Activated CD4-positive, alpha-beta T cell treated with anti-CD3 and anti-CD28 coated beads for 48 hours (primary cell): ENCODE data around the gene AKR1A1.
A peak's percentile ranks its signal among the peaks of the same experiment; 100 is the strongest.
"Not testable (repeated sequence)": the region's sequence is repeated elsewhere in the genome, so short reads cannot be mapped to it uniquely, and the experiment has no call there.

Experiments used
- DNase-seq: peaks from one replicate; pipeline ENCODE4 v3.0.0-alpha.2; 2020

AKR1A1 gene

DNA sequence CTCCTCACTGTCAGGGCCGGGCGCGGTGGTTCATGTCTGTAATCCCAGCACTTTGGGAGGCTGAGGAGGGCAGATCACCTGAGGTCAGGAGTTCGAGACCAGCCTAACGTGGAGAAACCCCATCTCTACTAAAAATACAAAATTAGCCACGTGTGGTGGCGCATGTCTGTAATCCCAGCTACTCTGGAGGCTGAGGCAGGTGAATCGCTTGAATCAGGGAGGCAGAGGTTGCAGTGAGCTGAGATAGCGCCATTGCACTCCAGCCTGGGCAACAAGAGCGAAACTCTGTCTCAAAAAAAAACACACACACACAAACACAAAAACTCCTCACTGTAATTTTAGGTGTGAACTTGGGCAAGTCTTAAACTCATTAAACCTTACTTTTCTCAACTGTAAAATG, 26.7 kb upstream of the AKR1A1 start:
- not testable (repeated sequence) for DNase-seq

DNA sequence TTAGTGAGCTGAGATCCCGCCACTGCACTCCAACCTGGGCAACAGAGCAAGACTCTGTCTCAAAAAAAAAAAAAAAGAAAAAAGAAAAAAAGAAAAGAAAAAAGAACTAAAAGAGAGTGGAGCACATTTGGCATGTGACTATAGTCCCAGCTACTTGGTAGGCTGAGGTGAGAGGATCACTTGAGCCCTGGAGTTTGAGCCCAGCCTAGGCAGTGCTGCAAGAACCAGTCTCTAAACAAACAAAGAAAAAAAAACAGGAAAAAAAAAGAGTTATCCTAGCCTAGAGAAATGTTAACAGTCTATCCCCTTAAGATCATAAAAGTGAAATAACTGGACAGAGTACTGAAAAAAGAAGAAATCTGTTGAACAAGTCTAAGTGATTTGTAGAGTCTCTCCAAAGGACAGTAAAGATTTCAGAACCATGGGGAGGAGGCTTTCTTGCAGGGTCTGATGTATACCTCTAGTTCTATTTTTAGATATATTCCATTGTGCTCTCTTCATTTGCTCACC, 24.4 kb upstream of the AKR1A1 start:
- no peak for DNase-seq

DNA sequence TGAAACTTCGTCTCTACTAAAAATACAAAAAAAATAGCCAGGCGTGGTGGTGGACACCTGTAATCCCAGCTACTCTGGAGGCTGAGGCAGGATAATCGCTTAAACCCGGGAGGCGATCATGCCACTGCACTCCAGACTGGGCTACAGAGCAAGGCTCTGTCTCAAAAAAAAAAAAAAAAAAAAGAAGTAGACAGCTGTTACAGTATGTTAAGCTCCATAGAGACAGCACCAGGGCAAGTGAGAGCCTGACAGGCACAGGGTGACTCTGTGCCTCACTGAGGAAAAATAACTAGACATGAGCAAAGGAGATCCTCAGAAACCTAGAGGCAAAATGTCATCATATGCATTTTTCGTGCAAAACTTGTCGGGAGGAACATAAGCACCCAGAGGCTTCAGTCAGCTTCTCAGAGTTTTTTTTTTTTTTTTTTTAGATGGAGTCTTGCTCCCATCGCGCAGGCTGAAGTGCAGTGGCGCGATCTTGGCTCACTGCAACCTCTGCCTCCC, 19.9 kb upstream of the AKR1A1 start:
- no peak for DNase-seq

DNA sequence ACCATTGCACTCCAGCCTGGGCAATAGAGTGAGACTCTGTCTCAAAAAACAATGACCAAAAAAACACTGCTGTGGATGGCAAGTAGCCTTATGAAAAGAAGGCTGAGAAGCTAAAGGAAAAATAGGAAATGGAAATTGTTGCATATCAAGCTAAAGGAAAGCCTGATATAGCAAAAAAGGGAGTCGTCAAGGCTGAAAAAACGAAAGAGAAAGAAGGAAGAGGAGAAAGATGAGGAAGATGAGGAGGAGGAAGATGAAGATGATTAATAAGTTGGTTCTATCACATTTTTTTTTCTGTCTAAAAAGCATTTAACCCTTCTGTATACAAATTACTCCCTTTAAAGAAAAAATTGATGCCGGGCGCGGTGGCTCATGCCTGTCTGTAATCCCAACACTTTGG, 18.8 kb upstream of the AKR1A1 start:
- DNase-seq: no peak

DNA sequence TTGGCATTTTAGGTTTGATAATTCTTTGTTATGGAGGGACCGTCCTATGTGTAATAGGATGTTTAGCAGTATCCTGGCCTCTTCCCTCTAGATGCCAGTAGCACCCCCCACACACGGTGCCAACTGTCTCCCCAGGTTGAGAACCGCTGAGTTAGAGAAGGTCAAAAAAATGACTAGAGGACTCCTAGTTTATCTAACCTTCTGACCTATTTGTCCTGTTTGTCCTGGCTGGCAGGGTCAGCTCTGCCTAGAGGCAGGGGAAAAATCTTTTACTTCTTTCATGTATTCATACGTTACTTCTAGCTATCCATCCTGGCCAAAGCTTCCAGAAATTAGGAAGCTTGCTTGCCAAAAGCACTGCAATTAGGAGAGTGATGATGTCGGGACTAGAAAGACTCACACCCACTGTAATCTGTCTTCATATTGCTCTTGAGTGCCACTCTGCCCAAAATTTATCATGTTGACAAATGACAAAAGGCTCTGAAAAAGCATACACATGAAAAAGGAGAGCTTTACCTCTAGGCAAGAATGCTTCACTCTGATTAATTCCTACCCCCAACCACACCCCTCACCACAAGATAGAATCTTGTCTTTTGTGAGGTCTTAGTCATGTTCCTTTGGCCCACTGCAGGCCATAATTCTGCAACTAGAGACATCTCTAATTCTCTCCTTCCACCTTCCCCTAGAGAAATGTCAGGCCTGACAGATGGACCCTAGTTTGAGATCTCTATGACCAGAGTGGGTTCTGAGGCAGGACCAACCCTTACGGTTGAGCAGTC, 14.4 kb upstream of the AKR1A1 start:
- DNase-seq: peak; percentile 24

DNA sequence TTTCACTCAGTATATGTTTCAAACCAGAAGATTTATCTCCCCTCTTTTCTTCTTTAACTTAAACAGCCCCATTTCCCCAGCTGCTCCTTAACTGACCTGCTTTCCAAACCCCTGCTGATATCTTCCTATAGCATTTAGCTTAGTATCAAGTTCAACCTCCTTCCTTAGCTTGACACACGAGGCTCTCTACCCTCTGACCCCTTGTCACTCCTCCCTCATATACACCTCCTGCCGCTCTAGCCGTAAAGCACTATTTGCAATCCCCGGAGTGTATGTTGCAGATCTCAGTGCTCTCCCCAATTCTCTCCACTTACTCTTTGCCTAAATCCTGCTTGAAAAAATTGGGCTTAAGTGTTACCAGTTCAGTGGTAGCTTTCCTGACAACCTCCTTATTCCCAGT, 13.7 kb upstream of the AKR1A1 start:
- DNase-seq: no peak

DNA sequence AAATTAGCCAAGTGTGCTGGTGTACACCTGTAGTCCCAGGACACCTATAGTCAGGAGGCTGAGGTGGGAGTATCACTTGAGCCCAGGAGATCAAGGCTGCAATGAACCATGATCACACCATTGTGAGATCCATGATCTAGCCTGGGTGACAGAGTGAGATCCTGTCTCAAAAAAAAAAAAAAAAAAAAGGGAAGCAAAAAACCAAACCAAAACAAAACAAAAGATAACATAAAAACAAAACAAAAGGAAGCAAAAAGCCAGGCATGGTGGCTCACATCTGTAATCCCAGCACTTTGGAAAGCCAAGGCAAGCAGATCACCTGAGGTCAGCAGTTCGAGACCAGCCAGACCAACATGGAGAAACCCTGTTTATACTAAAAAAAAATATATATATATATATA, 9.4 kb upstream of the AKR1A1 start:
- DNase-seq: no peak

DNA sequence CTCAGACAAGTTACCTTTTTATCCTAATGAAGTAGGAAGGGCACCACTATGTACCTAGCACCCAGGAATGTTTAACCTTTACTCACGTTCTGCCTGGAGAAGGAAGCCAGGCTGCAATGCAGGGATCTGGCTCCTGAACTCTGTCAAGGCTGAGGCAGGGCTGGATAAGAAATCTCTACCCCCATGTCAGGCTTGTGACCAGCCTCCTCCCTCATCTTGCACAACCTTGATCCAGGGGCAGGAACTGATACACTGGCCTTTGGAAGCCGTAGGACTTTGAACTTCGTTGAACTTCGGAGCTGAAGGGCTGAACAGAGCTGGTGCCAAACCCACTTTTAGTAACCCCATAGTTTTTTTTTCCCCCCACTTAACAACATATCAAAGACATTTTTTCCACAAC, 8.0 kb upstream of the AKR1A1 start:
- DNase-seq: no peak

DNA sequence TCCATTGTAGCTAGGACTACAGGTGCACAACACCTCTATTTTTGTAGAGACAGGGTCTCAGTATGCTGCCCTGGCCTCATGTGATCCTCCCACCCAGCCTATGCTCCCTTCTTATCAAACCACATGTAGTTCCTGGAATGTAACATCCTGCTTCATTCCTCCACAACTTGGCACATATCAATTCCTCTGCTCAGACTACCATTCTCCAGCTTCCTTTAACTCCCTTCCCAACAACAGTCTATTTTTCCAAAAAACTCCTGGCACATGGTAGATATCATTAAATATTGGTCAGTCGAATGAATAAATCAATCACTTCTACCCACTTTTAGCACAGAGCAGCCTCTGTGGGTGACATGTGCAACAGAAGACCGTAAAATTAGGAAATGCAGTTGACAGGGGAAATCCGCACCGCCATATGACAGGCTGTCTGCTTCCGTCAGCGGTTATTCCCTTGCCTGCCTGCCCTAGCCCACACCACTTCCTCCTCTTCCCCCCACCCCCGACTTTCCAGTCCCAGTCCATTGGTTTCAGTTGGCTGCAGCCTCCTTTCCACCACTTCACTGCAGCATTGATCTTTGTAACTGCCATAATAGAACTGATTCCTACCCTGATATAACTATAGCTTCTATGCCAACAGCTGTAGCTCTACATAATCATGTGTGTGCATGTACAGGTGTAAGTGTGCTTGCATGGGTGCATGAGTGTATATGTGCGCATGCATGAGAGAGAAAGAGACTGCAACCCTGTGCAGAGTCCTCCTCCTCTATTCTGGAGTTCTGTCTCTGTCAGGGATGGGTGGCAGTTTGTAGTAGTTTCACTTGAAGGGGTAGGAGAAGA, 6.8 kb upstream of the AKR1A1 start:
- DNase-seq: peak; percentile 76

DNA sequence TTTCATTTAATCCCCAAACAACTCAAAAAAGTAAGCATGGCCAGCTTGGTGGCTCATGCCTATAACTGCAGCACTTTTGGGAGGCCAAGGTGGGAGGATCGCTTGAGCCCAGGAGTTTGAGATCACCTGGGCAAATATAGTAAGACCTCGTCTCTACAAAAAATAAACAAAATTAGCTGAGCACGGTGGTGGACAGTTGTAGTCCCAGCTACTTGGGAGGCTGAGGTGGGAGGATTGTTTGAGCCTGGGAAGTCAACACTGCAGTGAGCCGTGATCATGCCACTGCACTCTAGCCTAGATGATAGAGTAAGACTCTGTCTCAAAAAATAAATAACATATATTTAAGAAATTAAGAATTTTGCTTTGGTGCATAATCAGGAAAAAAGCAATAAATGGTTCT, 6.1 kb upstream of the AKR1A1 start:
- no peak for DNase-seq

DNA sequence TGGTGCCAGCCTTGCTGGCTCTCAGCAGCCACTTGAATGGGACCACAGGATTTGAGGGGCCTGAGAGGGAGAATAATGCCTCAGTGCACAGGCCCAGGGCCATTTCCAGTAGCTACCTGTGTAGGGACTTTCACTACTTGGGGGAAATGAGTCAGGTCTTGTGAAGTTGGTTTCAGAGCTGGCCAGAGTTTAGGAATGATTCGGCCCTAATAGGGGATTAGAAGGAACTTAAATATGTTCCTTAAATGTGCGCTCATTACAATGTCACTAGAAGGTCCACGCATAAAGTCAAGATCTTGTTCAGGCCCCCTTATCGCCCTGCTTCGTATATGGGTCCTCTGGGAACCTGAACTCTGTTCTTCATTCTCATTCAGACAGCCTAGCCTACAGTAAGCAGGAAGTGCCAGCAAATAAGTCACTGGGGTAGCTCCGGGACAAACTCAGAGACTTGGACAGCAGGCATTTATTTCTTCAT, 5.6 kb upstream of the AKR1A1 start:
- peak; percentile 38 for DNase-seq

DNA sequence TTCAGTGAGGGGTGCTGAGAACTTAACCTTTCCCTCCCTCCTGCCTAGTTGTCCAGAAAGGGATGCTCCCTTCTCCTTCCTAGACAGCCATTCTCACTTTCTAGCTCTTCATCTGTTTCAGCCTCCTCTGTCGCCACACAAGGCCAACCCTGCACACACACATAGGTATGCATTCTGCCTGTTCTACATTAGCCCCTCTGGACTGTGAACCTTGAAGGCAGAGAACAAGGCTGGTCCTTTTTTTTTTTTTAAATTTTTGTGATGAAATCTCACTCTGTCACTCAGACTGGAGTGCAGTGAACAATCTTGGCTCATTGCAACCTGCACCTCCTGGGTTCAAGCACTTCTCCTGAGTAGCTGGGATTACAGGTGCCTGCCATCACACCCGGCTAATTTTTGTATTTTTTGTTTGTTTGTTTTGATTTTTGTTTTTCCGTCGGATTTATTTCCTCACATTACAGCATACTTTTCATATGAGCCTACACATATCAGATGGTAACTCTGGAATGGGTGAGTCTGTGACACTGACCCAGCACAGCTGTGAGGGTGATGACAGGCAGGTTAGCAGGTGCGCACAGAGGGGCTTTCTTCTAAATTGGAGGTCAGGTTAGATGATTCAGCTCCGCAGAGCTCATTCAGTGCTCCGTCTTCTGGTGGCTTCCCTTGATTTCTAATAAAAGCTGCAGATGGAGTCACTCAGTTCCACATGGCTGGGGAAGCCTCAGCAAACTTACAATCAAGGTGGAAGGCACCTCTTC, 4.9 kb upstream of the AKR1A1 start:
- no peak for DNase-seq

DNA sequence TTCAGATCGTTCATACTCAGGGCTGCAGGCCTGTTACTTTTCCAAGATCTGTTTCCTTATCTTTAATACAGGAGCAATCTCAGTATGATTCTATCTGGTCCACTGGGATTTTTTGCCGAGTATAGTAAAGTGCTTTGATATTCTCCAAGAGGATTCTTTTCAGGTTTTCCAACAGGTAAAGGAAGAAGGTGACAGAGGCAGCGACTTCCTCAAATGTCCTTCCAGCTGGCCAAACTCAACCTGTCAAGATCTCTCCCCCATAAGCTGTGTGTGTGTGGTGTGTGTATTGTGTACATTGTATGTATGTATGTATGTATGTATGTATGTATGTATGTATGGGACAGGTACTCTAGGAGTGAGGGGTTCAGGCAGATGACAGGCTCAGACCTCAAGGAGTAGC, 1.1 kb downstream of the AKR1A1 start:
- DNase-seq: no peak

DNA sequence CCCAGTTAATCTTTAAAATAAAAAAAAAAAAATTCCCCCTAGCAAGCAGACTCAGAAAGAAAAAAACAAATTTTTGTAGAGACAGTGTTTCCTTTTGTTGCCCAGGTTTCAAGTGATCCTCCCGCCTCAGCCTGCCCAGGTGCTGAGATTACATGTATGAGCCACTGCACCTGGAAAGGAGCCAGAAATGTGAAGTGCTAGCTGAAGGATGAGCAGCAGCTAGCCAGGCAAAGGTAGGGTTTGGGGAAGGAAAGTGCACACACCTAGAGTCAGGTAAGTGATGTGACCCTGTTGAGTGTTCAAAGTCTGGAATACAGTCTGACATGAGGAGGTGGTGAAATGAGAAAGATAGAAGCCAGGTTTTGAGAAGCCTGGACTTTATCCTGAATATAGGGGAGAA, 1.7 kb downstream of the AKR1A1 start:
- DNase-seq: no peak

DNA sequence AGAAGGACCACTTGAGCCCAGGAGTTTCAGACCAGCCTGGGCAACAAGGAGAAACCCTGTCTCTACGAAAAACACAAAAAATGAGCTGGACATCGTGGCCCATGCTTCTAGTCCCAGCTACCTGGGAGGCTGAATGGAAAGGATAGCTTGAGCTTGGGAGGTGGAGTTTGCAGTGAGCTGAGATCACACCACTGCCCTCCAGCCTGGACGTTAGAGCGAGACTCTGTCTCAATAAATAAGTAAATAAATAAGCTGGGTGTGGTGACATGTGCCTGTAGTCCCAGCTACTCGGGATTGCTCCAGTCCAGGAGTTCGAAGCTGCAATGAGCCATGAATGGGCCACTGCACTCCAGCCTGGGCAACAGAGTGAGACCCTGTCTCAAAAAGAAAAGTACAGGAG, 3.6 kb downstream of the AKR1A1 start:
- no peak for DNase-seq

DNA sequence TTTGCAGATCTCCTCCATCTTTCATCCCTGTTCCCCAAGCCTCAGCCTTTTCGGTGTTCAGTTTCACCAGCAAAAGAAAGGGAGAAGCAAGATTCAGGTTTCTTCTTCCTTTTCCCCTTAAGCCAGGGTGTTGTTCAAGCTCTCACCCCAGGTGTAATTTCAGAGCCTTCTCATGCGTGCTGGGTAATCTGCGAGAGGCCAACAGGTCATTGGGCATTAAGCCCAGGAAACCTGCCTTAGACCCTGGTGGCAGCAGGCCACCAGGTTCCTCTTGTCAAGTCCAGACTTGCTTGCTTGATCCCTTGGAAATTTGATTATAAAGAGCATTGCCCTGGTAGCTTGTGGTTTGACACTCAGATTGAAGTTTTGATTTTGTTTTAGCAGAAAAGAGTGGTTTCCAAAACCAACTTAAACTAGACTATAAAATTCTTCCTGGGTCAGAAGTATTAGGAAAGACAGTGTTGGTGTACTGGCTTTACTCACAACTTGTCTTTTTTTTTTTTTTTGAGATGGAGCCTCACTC, 6.9 kb downstream of the AKR1A1 start:
- no peak for DNase-seq

DNA sequence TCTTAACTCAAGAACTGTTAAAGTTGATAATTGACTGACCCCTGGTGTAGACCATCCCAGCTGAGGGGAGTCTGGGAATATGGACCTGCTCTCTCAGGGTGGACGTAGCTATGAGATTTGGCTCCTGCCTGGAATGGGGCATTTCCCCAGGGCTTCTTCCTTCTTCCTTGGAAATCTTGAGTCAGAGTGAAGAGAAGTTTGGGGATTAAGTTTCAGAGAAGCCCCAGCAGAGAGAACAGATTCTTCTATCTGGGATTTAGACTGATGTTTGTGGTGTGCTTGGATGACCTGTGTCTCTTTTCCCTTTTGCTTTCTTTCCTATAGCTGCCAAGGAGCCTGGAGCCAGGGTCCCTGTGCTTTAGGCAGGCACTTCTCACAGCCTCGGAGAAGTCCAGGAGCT, 13.2 kb downstream of the AKR1A1 start:
- no peak for DNase-seq

DNA sequence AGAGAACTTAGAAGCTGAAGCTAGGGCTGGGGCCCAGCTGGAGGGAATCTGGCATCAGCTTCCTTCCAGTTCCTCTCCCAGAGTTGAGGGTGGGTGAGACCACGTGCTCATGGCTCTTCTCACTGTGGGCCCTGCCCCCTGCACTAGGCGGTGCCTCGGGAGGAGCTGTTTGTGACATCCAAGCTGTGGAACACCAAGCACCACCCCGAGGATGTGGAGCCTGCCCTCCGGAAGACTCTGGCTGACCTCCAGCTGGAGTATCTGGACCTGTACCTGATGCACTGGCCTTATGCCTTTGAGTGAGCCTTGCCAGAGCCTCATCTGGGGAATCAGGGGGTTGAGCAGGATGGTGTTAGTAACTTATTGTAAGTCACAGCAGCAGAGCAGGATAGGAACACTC, 16.1 kb downstream of the AKR1A1 start:
- no peak for DNase-seq

DNA sequence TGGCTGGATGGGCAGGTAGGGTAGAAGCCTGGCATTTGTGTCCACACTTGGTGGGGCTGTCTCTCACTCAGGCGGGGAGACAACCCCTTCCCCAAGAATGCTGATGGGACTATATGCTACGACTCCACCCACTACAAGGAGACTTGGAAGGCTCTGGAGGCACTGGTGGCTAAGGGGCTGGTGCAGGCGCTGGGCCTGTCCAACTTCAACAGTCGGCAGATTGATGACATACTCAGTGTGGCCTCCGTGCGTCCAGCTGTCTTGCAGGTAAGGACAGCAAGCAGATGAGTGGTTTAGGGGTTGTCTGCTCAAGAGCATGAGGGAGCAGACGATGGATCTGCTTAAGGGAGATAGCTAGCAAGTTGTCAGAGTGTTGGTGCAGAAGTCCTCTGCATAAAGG, 17.3 kb downstream of the AKR1A1 start:
- DNase-seq: no peak

DNA sequence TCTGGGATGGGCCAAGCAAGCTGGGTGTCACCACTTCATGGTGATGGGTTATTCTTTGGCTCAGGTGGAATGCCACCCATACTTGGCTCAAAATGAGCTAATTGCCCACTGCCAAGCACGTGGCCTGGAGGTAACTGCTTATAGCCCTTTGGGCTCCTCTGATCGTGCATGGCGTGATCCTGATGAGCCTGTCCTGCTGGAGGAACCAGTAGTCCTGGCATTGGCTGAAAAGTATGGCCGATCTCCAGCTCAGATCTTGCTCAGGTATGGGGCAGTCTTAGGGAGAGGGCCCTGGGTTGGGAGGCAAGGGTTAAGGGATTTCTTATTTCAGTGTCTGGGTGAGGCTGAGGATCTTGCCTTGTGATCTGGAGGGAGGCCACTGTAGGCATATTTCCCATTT, 17.8 kb downstream of the AKR1A1 start:
- no peak for DNase-seq

DNA sequence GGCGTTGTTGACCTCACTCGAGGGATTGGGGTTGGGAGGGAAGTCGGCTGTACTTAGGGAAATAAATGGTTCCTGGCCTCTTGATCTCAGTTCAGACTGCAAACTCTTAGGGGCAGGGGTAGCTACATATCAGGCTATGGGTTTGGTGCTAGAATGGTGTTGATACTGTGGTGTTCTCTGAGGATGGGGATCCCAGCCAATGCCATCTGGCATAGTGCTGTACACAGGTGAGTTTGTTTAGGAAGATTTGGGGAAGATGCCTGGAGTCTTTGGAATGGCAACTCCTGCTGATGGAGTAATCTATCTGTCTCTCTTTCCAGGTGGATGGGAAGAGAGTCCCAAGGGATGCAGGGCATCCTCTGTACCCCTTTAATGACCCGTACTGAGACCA, 18.9 kb downstream of the AKR1A1 start:
- DNase-seq: no peak

DNA sequence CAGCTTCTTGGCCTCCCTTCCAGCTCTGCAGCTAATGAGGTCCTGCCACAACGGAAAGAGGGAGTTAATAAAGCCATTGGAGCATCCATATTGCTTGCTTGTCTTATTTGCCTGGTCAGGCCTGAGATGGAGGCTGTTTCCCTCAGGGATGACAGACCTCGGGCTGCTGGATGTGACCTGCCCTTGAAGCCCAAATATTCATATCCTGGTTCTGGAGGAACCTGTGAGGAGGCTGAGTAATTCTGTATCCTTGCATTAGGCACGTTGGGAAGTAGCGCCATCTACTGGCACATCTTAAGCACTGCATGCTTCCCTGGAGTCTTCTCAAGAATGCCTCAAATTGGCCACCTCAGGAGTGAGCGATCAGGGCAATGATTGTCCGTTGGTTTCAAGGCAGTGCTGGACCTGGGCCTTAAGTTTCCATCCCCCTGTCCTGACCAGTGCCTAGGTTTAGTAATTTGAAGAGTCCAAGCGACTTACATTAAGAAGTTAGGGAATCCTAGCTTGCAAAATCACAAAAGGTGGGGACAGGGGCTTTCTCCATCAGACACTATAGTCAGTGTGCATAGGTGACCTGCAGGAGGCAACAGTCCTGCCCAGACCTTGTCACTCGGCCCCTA, 19.4 kb downstream of the AKR1A1 start:
- peak; percentile 80 for DNase-seq
